Middle frontal gyrus (tissue), 1 donor: ENCODE measurements around the gene PROSER2.

Experiments
- DNase-seq: peaks from one replicate; pipeline ENCODE4 v3.0.0-alpha.2; 2015; ENCODE audit warnings: low spot score; ENCODE audit errors: extremely low spot score

The PROSER2 gene

GRCh38 chr10:11906714-11907113 is 83.6 kb downstream of the PROSER2 start:
- no peak for DNase-seq

- no peak for DNase-seq
Observed at GRCh38 chr10:11907914-11908313, 84.8 kb downstream of the PROSER2 start.

GRCh38 chr10:11908536-11908935 is 85.4 kb downstream of the PROSER2 start:
- no peak for DNase-seq

- no peak for DNase-seq
Observed at GRCh38 chr10:11908991-11909390, 85.8 kb downstream of the PROSER2 start.

GRCh38 chr10:11909618-11910017 is 86.5 kb downstream of the PROSER2 start:
- DNase-seq: no peak

- no peak for DNase-seq
Observed at GRCh38 chr10:11910102-11910501, 86.9 kb downstream of the PROSER2 start.

- DNase-seq: no peak
Observed at GRCh38 chr10:11913079-11913641, 90.0 kb downstream of the PROSER2 start.

GRCh38 chr10:11918384-11918783 is 95.2 kb downstream of the PROSER2 start:
- DNase-seq: no peak

GRCh38 chr10:11919271-11919670 is 96.1 kb downstream of the PROSER2 start:
- DNase-seq: no peak
